Measurements from ENCODE around the gene ACTN1.

- TF ChIP-seq EZH2 (IDR thresholded peaks at IDR 0.05) (no peak), CTCF (IDR thresholded peaks at IDR 0.05) (no peak), EZH2phosphoT487 (IDR thresholded peaks at IDR 0.05) (no peak)
Measured at GRCh38 chr14:68968721-68969120, 10.4 kb downstream of the ACTN1 start.
